ENCODE results near the gene INSL3.
A peak's percentile ranks its signal among the peaks of the same experiment; 100 is the strongest.

The INSL3 gene

DNA sequence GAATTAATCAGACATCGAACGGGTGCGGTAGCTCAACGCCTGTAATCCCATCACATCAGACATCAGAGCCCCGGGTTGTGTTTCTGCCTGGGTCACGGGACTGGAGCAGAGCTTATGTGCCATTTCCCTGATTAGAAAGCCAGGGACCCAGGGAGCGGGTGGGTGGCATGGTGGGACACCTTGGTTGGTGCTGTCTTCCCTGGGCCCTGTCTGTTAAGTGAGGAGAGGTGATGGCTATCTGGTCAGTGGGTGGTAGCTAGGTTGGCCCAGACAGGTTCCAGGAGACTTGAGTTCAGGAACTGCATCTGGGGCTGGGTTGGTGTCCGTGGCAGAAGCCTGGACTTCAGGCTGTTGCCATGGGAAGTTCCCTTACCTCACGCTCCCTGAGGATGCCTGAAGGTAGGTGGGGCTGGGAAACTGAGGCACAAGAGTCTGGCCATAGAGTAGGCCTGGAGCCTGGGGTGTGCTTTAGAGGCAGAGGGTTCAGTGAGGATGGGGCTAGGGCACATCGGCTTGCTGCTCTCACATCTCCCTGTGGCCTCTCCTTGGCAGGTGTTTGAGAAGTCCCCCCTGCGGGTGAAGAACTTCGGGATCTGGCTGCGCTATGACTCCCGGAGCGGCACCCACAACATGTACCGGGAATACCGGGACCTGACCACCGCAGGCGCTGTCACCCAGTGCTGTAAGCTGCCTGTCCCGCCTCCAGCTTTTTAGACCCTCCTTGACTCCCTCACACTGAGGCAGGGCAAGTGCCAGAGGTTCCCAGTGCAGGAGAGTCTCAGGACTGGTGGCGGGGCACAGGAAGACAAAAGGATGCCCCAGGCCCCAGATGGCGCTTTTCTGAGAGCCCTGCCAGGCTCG is 40.5 kb upstream of the INSL3 start:
- WGBS (ENCODE audit: extremely low coverage, insufficient coverage, insufficient read length), result no CpG with 5 or more reads among the region's 23 CpGs

DNA sequence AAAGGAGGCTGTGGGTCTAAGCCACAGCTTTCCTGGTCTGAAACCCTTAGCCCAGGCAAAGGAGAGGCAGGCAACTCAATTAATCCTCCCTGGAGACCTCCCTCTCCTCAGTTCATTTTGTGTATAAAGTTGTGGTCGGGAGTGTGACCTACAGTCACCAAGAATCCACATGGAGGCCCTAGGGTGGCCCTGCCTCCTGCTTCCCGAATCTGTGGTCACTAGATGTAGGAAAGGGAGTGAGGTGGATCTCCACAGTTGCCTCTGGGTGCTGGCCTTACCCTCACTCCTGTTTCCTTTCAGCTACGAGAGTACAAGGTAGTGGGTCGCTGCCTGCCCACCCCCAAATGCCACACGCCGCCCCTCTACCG is 39.7 kb upstream of the INSL3 start:
- no CpG with 5 or more reads among the region's 7 CpGs for WGBS (ENCODE audit: extremely low coverage, insufficient coverage, insufficient read length)
- no peak overlapping the region for H2AFZ ChIP-seq (ENCODE audit: insufficient read depth, low read length, poor library complexity)
- no peak overlapping the region for H4K8ac ChIP-seq (ENCODE audit: low read depth, low read length)
- no peak overlapping the region for H2BK5ac ChIP-seq (ENCODE audit: low read depth, low read length, poor library complexity)
- H3K4ac ChIP-seq (ENCODE audit: low read depth, low read length), result peak overlapping the region; percentile 95
- H3K23ac ChIP-seq (ENCODE audit: low read length), result no peak overlapping the region
- peak overlapping the region; percentile 87 for H3K9ac ChIP-seq (ENCODE audit: low read length)
- no peak overlapping the region for H4K91ac ChIP-seq (ENCODE audit: low read depth, low read length)
- no peak overlapping the region for H2BK12ac ChIP-seq (ENCODE audit: low read length)
- H3K4me2 ChIP-seq (ENCODE audit: low read length), result peak overlapping the region; percentile 76
- H3K36me3 ChIP-seq (ENCODE audit: control insufficient read depth in 1 of 2, insufficient read depth in 2 of 2, low read length in 2 of 2), result peaks cover 35 to 41% of the 10 kb centered on the region in 2 experiments
- no peaks in the 10 kb centered on the region for H3K27me3 ChIP-seq (ENCODE audit: insufficient read depth, low read length)
- no peak overlapping the region for H3K14ac ChIP-seq (ENCODE audit: low read length)
- H2AK5ac ChIP-seq (ENCODE audit: low read length), result no peak overlapping the region
- no peak overlapping the region for H3K18ac ChIP-seq (ENCODE audit: low read length)
- H3K4me1 ChIP-seq (ENCODE audit: control insufficient read depth in 1 of 2, insufficient read depth in 2 of 2, low read length in 2 of 2), result peaks cover 0 to 12% of the 10 kb centered on the region in 2 experiments
- peak overlapping the region; percentile 91 for H3K4me3 ChIP-seq (ENCODE audit: low read depth, low read length)
- peaks cover 4% of the 10 kb centered on the region for H3K79me1 ChIP-seq (ENCODE audit: low read length)
- H4K12ac ChIP-seq (ENCODE audit: low read depth, low read length), result no peak overlapping the region
- H3K79me2 ChIP-seq (ENCODE audit: control insufficient read depth, insufficient read depth, low read length, poor library complexity), result peaks cover 19% of the 10 kb centered on the region
- no peak for DNase-seq
- H3K27ac ChIP-seq (ENCODE audit: low read depth, low read length), result peak overlapping the region; percentile 0
- no peaks in the 10 kb centered on the region for H3K9me3 ChIP-seq (ENCODE audit: insufficient read depth, low read depth, low read length)
- no peak overlapping the region for H2BK120ac ChIP-seq (ENCODE audit: insufficient read depth, low read length, poor library complexity)

More for the DNA sequence above, 40.5 kb upstream of the INSL3 start:
- H2BK12ac ChIP-seq (ENCODE audit: low read length), result no peak overlapping the region
- no peak overlapping the region for H3K4me3 ChIP-seq (ENCODE audit: low read depth, low read length)
- H3K27me3 ChIP-seq (ENCODE audit: insufficient read depth, low read length), result no peaks in the 10 kb centered on the region
- no peak overlapping the region for H2BK120ac ChIP-seq (ENCODE audit: insufficient read depth, low read length, poor library complexity)
- H3K4me1 ChIP-seq (ENCODE audit: control insufficient read depth in 1 of 2, insufficient read depth in 2 of 2, low read length in 2 of 2), result peaks cover 0 to 12% of the 10 kb centered on the region in 2 experiments
- H4K12ac ChIP-seq (ENCODE audit: low read depth, low read length), result no peak overlapping the region
- no peak overlapping the region for H4K8ac ChIP-seq (ENCODE audit: low read depth, low read length)
- peak overlapping the region; percentile 43 for H3K9ac ChIP-seq (ENCODE audit: low read length)
- no peak overlapping the region for H2AK5ac ChIP-seq (ENCODE audit: low read length)
- H3K14ac ChIP-seq (ENCODE audit: low read length), result no peak overlapping the region
- peak overlapping the region; percentile 52 for H3K4ac ChIP-seq (ENCODE audit: low read depth, low read length)
- no peak overlapping the region for H2BK5ac ChIP-seq (ENCODE audit: low read depth, low read length, poor library complexity)
- peaks cover 19% of the 10 kb centered on the region for H3K79me2 ChIP-seq (ENCODE audit: control insufficient read depth, insufficient read depth, low read length, poor library complexity)
- H3K79me1 ChIP-seq (ENCODE audit: low read length), result peaks cover 4% of the 10 kb centered on the region
- H4K91ac ChIP-seq (ENCODE audit: low read depth, low read length), result no peak overlapping the region
- H3K9me3 ChIP-seq (ENCODE audit: insufficient read depth, low read depth, low read length), result peaks cover 2% of the 10 kb centered on the region
- H3K18ac ChIP-seq (ENCODE audit: low read length), result peak overlapping the region; percentile 64
- no peak overlapping the region for H3K27ac ChIP-seq (ENCODE audit: low read depth, low read length)
- no peak overlapping the region for H3K23ac ChIP-seq (ENCODE audit: low read length)
- peak overlapping the region; percentile 17 for H2AFZ ChIP-seq (ENCODE audit: insufficient read depth, low read length, poor library complexity)
- peak overlapping the region; percentile 21 for H3K4me2 ChIP-seq (ENCODE audit: low read length)
- DNase-seq, result no peak
- H3K36me3 ChIP-seq (ENCODE audit: control insufficient read depth in 1 of 2, insufficient read depth in 2 of 2, low read length in 2 of 2), result peaks cover 35 to 41% of the 10 kb centered on the region in 2 experiments

DNA sequence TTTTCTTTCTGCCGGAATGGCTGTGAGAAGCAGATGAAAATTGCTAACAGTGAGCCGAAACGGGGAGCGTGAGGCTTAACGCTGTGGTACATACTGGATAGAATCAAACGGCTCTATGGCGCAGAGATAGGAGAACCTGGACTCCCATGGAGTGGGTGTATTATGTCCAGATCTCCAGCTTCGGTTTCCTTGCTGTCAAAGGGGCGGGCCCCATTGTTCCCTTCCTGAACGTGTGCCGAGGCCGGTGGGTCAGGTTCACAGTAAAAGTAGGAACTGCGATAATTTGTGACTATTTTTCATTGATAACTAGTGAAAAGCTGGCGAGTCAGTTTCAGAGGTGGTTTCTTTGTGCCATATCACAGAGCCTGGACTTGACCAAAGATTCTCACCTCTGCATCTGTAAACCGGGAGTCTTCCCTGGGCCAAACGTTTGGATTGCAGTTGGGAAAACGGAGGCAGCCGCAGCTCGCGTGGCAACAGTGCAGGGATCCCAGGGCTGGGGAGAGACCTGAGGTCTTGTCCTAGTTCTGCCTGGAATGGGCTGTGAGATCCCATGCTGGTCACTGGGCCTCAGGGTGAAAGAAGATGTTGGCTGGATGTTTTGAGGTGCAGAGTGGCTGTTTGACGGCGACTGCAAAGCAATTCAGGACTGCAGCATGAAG is 39.1 kb upstream of the INSL3 start:
- H3K27me3 ChIP-seq (ENCODE audit: insufficient read depth, low read length), result no peaks in the 10 kb centered on the region
- peak overlapping the region; percentile 13 for H4K12ac ChIP-seq (ENCODE audit: low read depth, low read length)
- H3K79me2 ChIP-seq (ENCODE audit: control insufficient read depth, insufficient read depth, low read length, poor library complexity), result peaks cover 19% of the 10 kb centered on the region
- no peaks in the 10 kb centered on the region for H3K9me3 ChIP-seq (ENCODE audit: insufficient read depth, low read depth, low read length)
- H3K9ac ChIP-seq (ENCODE audit: low read length), result peak overlapping the region; percentile 87
- H2AK5ac ChIP-seq (ENCODE audit: low read length), result peak overlapping the region; percentile 25
- H2AFZ ChIP-seq (ENCODE audit: insufficient read depth, low read length, poor library complexity), result no peak overlapping the region
- H3K4me3 ChIP-seq (ENCODE audit: low read depth, low read length), result peak overlapping the region; percentile 91
- H3K4me1 ChIP-seq (ENCODE audit: control insufficient read depth in 1 of 2, insufficient read depth in 2 of 2, low read length in 2 of 2), result peaks cover 0 to 12% of the 10 kb centered on the region in 2 experiments
- H2BK12ac ChIP-seq (ENCODE audit: low read length), result no peak overlapping the region
- H3K23ac ChIP-seq (ENCODE audit: low read length), result no peak overlapping the region
- peak overlapping the region; percentile 4 for H3K18ac ChIP-seq (ENCODE audit: low read length)
- peak overlapping the region; percentile 95 for H3K4ac ChIP-seq (ENCODE audit: low read depth, low read length)
- H3K27ac ChIP-seq (ENCODE audit: low read depth, low read length), result peak overlapping the region; percentile 0
- peaks cover 4% of the 10 kb centered on the region for H3K79me1 ChIP-seq (ENCODE audit: low read length)
- peak overlapping the region; percentile 75 for H3K14ac ChIP-seq (ENCODE audit: low read length)
- H4K8ac ChIP-seq (ENCODE audit: low read depth, low read length), result peak overlapping the region; percentile 64
- peak overlapping the region; percentile 75 for H4K91ac ChIP-seq (ENCODE audit: low read depth, low read length)
- peak overlapping the region; percentile 7 for H2BK5ac ChIP-seq (ENCODE audit: low read depth, low read length, poor library complexity)
- H2BK120ac ChIP-seq (ENCODE audit: insufficient read depth, low read length, poor library complexity), result peak overlapping the region; percentile 26
- peak overlapping the region; percentile 76 for H3K4me2 ChIP-seq (ENCODE audit: low read length)
- peaks cover 35 to 41% of the 10 kb centered on the region in 2 experiments for H3K36me3 ChIP-seq (ENCODE audit: control insufficient read depth in 1 of 2, insufficient read depth in 2 of 2, low read length in 2 of 2)
- WGBS (ENCODE audit: extremely low coverage, insufficient coverage, insufficient read length), result no CpG with 5 or more reads among the region's 22 CpGs
- DNase-seq, result no peak

DNA sequence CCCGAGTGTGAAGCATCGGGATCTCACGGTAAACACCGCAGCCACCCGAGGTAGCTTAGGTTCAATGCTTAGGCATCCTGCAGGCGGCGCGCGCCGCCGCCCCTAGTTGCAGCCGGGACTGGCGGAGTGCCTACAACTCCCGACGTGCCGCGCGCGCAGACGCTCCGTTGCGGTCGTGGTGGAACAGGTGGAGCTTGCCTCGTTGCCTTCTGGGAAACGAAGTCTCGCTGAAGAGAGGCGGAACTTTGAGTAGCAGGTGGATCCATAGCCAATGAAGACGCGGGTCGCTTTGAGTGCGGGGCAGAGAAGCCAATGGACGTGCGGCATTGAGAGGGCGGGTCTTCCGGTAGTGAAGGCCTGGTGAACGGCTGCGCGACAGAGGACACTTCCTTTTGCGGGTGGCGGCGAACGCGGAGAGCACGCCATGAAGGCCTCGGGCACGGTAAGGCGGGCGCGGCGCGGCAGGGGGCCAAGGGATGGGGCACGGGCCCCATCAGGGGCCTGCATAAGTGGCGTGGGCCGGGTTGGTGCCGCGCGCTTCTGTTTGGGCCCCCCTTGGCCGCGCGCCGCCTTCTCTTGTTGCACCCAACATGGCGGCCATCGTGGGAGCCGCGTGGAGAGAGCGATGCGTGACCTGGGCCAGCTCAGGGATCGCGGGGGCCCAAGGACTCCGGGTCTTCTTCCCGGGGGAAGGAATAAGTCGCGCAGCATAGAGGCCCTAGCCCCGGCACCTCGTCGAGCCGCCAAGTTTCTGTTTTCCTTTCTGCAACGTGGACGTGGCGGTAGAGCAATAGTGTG is 38.4 kb upstream of the INSL3 start, which contains the start of gene RPL18A:
RPL18A (plus strand) TSS at position 378 of the 798 bp plus-strand sequence; CDS start at position 425, 47 bp downstream.
- Histone ChIP-seq H3K27me3 (ENCODE audit: insufficient read depth, low read length) (no peaks in the 10 kb centered on the region), H3K79me2 (ENCODE audit: control insufficient read depth, insufficient read depth, low read length, poor library complexity) (peaks cover 19% of the 10 kb centered on the region), H3K36me3 (ENCODE audit: control insufficient read depth in 1 of 2, insufficient read depth in 2 of 2, low read length in 2 of 2) (peaks cover 35 to 41% of the 10 kb centered on the region in 2 experiments), H2AFZ (ENCODE audit: insufficient read depth, low read length, poor library complexity) (peak within 1 kb of the TSS; percentile 83), H3K79me1 (ENCODE audit: low read length) (peaks cover 4% of the 10 kb centered on the region), H4K12ac (ENCODE audit: low read depth, low read length) (peak within 1 kb of the TSS; percentile 43), H3K18ac (ENCODE audit: low read length) (peak within 1 kb of the TSS; percentile 4), H4K8ac (ENCODE audit: low read depth, low read length) (peak within 1 kb of the TSS; percentile 88), H3K4me2 (ENCODE audit: low read length) (peak within 1 kb of the TSS; percentile 76), H2BK5ac (ENCODE audit: low read depth, low read length, poor library complexity) (peak within 1 kb of the TSS; percentile 7), H2BK120ac (ENCODE audit: insufficient read depth, low read length, poor library complexity) (peak within 1 kb of the TSS; percentile 26), H3K4me3 (ENCODE audit: low read depth, low read length) (peak within 1 kb of the TSS; percentile 91), H3K4me1 (ENCODE audit: control insufficient read depth in 1 of 2, insufficient read depth in 2 of 2, low read length in 2 of 2) (peaks cover 0 to 12% of the 10 kb centered on the region in 2 experiments), H3K4ac (ENCODE audit: low read depth, low read length) (peak within 1 kb of the TSS; percentile 95), H3K9me3 (ENCODE audit: insufficient read depth, low read depth, low read length) (no peaks in the 10 kb centered on the region), H2BK12ac (ENCODE audit: low read length) (no peak within 1 kb of the TSS), H2AK5ac (ENCODE audit: low read length) (peak within 1 kb of the TSS; percentile 25), H3K14ac (ENCODE audit: low read length) (peak within 1 kb of the TSS; percentile 75), H3K23ac (ENCODE audit: low read length) (no peak within 1 kb of the TSS), H3K27ac (ENCODE audit: low read depth, low read length) (peak within 1 kb of the TSS; percentile 13), H3K9ac (ENCODE audit: low read length) (peak within 1 kb of the TSS; percentile 87), H4K91ac (ENCODE audit: low read depth, low read length) (peak within 1 kb of the TSS; percentile 75)
- DNase-seq, result peak; percentile 100
- WGBS (ENCODE audit: extremely low coverage, insufficient coverage, insufficient read length), result no CpG with 5 or more reads among the region's 80 CpGs

Data from trophoblast cell (in vitro differentiated cells and primary cell).